Dendritic cell treated with granulocyte-macrophage colony-stimulating factor and Interleukin-4, amounts not matched to agents 40 ng/mL and 50 ng/mL, for 4 days (primary cell): ENCODE results near the gene C2CD4D.
A peak's percentile ranks its signal among the peaks of the same experiment; 100 is the strongest.
"Not testable (repeated sequence)": the region's sequence is repeated elsewhere in the genome, so short reads cannot be mapped to it uniquely, and the experiment has no call there.

ENCODE experiments used
- H3K27ac Mint-ChIP-seq: one replicate; pipeline ENCODE4 v1.8.0; 2022; ENCODE audit warnings: mild to moderate bottlenecking, mixed read lengths
- H3K27me3 Mint-ChIP-seq: one replicate; pipeline ENCODE4 v1.8.0; 2022; ENCODE audit warnings: mild to moderate bottlenecking, mixed read lengths
- H3K36me3 Mint-ChIP-seq: one replicate; pipeline ENCODE4 v1.8.0; 2022; ENCODE audit warnings: low read depth, mixed read lengths
- H3K4me1 Mint-ChIP-seq: one replicate; pipeline ENCODE4 v1.8.0; 2022; ENCODE audit warnings: low read depth, mixed read lengths
- H3K4me3 Mint-ChIP-seq: one replicate; pipeline ENCODE4 v1.8.0; 2022; ENCODE audit warnings: mild to moderate bottlenecking, moderate library complexity, mixed read lengths
- H3K9me3 Mint-ChIP-seq: one replicate; pipeline ENCODE4 v1.8.0; 2022; ENCODE audit warnings: mixed read lengths
- intact Hi-C: fragments of 100-400 bp; cut with micrococcal nuclease; formaldehyde crosslinking; loops from one replicate; pipeline ENCODE4 v1.15.0; 2022

The C2CD4D gene

DNA sequence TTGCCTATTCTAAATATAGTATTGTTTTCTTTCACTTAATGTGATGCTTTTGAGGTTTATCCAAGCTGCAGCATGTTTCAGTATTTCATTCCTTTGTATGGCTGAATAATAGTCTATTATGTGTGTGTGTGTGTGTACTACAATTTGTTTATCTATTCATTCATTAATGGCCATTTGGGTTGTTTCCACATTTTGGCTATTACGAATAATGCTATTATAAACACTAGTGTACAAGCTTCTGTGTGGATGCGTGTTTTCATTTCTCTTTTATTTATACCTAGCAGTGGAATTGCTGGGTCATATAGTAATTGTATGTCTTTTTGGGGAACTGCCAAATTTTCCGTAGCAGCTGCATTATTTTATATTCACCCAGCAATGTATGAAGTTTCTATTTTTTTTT is 28.9 kb upstream of the C2CD4D start:
- H3K9me3 Mint-ChIP-seq, result no peaks in the 10 kb centered on the region
- no peaks in the 10 kb centered on the region for H3K36me3 Mint-ChIP-seq
- H3K27me3 Mint-ChIP-seq, result peaks cover 2% of the 10 kb centered on the region
- peaks cover 29% of the 10 kb centered on the region for H3K4me1 Mint-ChIP-seq
- intact Hi-C loops, result no loop called here
- H3K4me3 Mint-ChIP-seq, result no peak overlapping the region
- H3K27ac Mint-ChIP-seq, result peak overlapping the region; percentile 18

DNA sequence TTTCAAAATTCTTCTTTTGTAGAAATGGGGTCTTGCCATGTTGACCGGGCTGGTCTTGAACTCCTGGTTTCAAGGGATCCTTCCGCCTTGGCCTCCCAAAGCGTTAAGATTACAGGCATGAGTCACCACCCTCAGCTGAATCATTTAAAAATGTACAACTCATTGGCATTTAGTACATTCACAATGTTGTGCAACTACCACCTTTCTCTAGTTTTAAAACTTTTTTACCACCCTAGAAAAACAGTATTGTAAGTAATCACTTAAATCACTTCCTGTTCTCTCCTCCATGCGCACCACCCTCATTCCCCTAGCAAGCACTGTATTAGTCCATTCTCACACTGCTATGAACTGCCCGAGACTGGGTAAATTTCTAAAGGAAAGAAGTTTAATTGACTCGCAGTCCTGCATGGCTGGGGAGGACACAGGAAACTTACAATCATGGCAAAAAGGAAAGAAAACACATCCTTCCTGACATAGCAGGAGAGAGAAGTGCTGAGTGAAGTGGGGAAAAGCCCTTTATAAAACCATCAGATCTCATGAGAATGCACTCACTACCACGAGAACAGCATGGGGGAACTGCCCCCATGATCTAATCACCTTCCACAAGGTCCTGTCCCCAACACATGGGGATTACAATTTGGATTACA is 28.3 kb upstream of the C2CD4D start:
- peaks cover 25% of the 10 kb centered on the region for H3K4me1 Mint-ChIP-seq
- peak overlapping the region; percentile 18 for H3K27ac Mint-ChIP-seq
- intact Hi-C loops, result no loop called here
- no peak overlapping the region for H3K4me3 Mint-ChIP-seq
- H3K9me3 Mint-ChIP-seq, result no peaks in the 10 kb centered on the region
- peaks cover 2% of the 10 kb centered on the region for H3K27me3 Mint-ChIP-seq
- no peaks in the 10 kb centered on the region for H3K36me3 Mint-ChIP-seq

DNA sequence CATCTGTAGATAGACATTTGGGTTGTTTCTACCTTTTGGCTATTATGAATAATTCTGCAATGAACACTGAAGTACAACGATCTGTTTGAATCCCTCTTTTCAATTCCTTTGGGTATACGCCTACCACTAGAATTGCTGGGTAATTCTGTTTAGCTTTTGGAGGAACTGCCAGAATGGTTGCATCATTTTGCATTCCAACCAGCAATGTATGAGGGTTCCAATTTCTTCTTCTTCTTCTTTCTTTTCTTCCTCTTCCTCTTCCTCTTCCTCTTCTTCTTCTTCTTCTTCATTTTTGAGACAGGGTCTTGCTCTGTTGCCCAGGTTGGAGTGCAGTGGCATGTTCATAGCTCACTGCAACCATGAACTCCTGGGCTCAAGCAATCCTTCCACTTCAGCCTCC is 27.7 kb upstream of the C2CD4D start:
- Mint-ChIP-seq H3K36me3 (no peaks in the 10 kb centered on the region), H3K9me3 (no peaks in the 10 kb centered on the region), H3K27ac (peak overlapping the region; percentile 18), H3K4me3 (no peak overlapping the region), H3K4me1 (peaks cover 27% of the 10 kb centered on the region), H3K27me3 (peaks cover 4% of the 10 kb centered on the region)
- intact Hi-C loops, result no loop called here

DNA sequence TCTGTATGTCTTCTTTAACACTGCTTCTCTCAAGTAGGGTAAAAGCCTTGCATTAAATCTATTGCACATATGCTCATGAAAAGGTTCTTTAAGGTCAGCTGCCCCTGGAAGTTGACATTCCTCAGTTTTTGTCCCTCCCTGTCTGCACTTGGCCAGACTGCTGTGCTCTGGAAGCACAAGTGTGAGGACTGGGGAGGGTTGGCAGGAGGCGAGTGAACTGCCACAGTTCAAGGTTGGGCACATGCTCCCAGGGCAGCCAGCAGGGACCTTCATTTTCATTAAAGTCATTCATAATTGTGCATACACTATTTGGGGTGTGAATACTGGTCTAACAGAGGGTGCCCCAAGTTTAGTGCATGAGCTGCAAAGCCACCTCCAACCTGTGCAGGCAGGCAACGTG is 24.8 kb upstream of the C2CD4D start:
- Mint-ChIP-seq H3K27me3 (peaks cover 8% of the 10 kb centered on the region), H3K4me1 (peaks cover 43% of the 10 kb centered on the region), H3K4me3 (no peak overlapping the region), H3K36me3 (no peaks in the 10 kb centered on the region), H3K27ac (no peak overlapping the region), H3K9me3 (no peaks in the 10 kb centered on the region)
- intact Hi-C loops, result no loop called here

DNA sequence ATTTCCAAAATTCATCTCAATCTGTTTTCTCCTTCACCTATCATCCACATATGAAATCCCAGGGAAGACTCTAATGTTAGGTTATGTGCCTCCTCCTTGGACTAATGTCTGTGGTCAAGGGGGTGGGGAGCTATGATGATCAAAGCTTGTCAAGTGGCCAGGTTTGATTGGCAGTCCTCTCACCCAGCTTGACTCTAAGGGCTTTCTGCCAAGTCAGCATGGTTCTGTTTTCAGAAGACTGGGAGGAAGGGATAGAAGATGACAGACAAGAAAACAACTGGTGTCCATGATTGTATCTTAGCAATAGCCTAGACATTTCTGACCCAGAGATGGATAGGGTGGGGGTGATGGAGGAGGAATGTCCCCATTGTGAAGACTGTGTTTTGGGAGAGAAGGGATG is 23.0 kb upstream of the C2CD4D start:
- H3K27ac Mint-ChIP-seq, result no peak overlapping the region
- intact Hi-C loops, result no loop called here
- H3K4me3 Mint-ChIP-seq, result no peak overlapping the region
- peaks cover 8% of the 10 kb centered on the region for H3K27me3 Mint-ChIP-seq
- no peaks in the 10 kb centered on the region for H3K9me3 Mint-ChIP-seq
- peaks cover 50% of the 10 kb centered on the region for H3K4me1 Mint-ChIP-seq
- no peaks in the 10 kb centered on the region for H3K36me3 Mint-ChIP-seq

DNA sequence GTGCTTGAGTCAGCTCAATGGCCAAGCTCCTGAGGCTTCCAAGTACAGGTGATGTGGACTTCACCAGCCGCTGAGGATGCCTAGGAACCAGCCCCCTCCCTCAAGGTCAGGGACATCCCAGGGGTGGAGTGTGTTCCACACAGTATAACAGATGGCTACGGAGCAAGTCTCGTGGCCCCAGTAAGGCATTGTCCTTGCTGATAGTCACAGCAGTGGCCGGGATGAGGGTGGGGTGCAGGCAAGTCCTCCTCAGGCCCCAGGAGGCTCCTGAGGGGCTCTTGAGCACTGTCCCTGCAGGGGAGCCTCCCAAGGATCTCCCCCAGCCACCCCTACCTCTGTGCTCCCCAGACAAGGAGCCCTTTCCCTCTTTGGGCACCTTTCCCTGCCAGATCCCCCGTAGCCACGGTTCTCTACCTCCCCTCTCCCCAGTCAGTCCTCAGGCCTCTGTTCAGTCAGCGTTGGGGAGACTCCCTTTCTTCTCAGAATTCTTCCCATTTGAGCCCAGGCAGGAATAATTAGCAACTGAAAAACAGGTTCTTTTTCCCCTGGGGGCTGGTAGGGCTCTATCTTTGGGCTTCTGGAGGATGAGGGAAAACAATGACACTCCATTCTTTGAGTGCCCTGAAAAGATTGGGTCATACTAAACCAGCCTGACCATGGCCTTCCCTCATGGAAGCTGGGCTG is 21.0 kb upstream of the C2CD4D start:
- Mint-ChIP-seq H3K4me3 (no peak overlapping the region), H3K27me3 (peaks cover 8% of the 10 kb centered on the region), H3K4me1 (peaks cover 59% of the 10 kb centered on the region), H3K9me3 (no peaks in the 10 kb centered on the region), H3K36me3 (no peaks in the 10 kb centered on the region), H3K27ac (no peak overlapping the region)
- intact Hi-C loops, result no loop called here

DNA sequence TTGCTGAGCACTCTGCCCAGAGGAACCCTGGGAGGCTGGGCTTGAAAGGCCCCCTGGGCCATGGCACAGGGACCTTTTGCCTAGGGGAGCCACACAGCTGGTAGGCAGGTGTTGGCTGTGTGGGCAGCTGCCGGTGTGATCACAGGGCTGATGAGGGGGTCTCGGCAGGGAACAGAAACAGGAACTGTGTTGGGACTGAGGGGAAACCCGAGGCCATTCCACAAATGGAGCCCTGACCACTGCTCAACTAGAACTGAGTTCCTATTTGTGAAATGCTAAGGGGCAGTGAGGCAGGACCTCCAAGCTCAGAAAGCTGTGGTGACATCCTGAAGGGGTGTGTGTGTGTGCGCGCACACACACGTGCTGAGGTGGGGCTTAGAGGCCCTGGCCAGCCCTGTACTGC is 20.3 kb upstream of the C2CD4D start:
- Mint-ChIP-seq H3K27me3 (peaks cover 5% of the 10 kb centered on the region), H3K4me3 (no peak overlapping the region), H3K4me1 (peaks cover 61% of the 10 kb centered on the region), H3K9me3 (no peaks in the 10 kb centered on the region), H3K36me3 (no peaks in the 10 kb centered on the region), H3K27ac (no peak overlapping the region)
- intact Hi-C loops, result no loop called here

DNA sequence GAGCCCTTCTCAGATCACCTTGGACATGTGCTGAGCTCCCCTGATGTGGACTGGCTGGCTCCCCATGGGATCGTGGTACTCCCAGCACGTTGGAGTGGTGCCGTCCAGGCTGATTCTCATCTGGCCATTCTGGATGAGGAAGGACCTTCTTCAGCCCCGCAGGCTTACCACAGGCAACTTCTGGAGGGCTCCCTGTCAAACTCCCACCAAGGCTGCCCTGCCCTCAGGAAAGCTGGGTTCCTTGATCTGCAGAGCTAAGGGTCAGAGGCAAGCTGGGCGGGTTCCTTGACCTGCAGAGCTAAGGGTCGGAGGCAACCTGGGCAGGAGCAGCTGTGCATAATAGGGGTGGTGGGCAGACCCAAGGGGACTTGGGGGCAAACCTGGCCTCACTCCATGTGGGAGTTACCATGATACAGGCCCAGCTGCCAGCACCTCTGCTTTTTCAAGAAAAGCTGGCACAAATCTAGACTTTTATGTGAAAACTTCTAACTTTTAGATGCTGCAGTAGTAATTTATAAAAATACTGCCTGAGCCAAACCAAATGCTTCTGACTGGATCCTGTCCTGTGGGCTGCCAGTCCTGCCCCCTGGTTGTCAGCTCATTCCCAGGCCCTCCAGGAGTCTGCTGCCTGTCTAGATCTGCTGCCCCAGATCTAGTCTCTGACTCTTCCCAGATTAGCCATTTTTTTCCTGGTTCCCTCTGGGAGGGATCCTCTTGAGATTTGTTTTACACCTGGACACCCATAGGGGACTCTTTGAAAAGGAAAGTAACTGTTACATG is 19.5 kb upstream of the C2CD4D start:
- peaks cover 5% of the 10 kb centered on the region for H3K27me3 Mint-ChIP-seq
- no peak overlapping the region for H3K4me3 Mint-ChIP-seq
- H3K4me1 Mint-ChIP-seq, result peaks cover 61% of the 10 kb centered on the region
- intact Hi-C loops, result no loop called here
- H3K36me3 Mint-ChIP-seq, result no peaks in the 10 kb centered on the region
- H3K9me3 Mint-ChIP-seq, result no peaks in the 10 kb centered on the region
- no peak overlapping the region for H3K27ac Mint-ChIP-seq

DNA sequence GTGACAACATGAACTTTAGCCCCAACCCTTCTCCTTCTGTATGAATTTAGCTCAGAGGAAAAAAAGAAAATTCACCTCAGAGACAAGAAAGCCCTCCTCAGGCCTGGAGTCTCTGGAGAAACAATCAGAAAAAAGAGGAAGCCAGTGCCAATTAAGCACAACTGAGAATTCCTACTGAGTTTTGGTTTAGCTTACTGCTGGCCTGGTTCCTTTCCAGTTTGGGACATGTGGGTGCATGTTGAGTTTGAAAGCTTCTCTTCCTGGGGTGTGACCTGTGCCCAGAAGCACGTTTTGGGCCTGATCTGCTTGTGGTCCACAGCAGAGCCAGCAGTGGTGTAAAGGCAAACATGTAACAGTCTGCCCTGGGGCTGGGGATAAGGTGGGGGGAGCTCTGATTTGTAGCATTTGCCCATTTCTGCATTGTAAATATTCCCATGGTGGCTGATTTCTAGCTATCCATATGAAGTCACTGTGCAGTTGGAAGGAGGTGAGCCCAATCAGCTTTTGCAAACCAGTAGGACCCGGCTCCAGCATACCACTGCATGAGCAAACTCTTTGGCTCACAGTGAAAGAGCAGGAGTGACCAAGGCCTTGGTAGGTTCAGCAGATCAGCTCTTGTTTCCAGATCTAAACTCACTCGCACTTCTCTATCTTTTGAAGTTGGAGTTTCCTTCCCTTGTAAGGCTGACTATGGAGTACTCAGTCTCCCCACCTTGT is 18.6 kb upstream of the C2CD4D start:
- Mint-ChIP-seq H3K4me1 (peaks cover 67% of the 10 kb centered on the region), H3K27me3 (peaks cover 9% of the 10 kb centered on the region), H3K27ac (peak overlapping the region; percentile 57), H3K36me3 (no peaks in the 10 kb centered on the region), H3K9me3 (no peaks in the 10 kb centered on the region), H3K4me3 (no peak overlapping the region)
- intact Hi-C loops, result no loop called here

DNA sequence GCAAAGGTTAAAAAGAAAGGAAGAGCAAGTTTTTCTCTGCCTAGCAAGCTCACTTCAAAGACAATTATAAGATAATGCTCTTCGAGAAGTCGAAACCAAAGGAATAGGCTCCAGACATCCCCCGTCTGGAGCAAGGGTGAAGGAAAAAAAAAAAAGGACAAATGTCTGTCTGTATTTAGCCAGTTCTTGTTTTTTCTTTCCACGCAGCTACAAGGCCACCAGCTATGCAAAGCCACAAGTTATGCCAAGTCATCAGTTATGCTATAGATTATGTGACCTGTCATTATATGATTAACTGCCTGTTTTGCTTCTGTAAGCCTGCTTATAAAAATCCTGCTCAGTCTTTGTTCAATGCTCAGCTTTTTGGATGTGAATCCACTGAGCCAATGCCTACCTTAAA is 16.3 kb upstream of the C2CD4D start:
- H3K27me3 Mint-ChIP-seq, result peaks cover 20% of the 10 kb centered on the region
- H3K36me3 Mint-ChIP-seq, result no peaks in the 10 kb centered on the region
- intact Hi-C loops, result no loop called here
- no peak overlapping the region for H3K4me3 Mint-ChIP-seq
- H3K9me3 Mint-ChIP-seq, result no peaks in the 10 kb centered on the region
- peaks cover 54% of the 10 kb centered on the region for H3K4me1 Mint-ChIP-seq
- H3K27ac Mint-ChIP-seq, result no peak overlapping the region

DNA sequence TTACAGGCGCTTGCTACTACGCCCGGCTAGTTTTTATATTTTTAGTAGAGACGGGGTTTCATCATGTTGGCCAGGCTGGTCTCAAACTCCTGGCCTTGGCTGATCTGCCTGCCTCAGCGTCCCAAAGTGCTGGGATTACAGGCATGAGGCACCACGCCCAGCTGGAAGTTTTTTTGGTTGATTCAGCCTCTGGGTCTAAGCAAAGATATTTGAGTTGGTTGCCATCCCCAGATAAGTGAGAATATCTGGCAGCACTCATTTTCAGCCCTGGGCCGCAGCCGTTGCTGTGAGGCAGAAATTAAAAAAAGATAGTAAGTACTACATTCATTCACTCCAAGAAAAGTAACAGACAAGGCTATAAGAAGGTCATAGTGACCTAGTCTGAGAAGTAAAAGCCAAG is 15.9 kb upstream of the C2CD4D start:
- peaks cover 20% of the 10 kb centered on the region for H3K27me3 Mint-ChIP-seq
- H3K9me3 Mint-ChIP-seq, H3K27ac Mint-ChIP-seq, H3K36me3 Mint-ChIP-seq, intact Hi-C loops, H3K4me3 Mint-ChIP-seq: not testable (repeated sequence)
- peaks cover 54% of the 10 kb centered on the region for H3K4me1 Mint-ChIP-seq

DNA sequence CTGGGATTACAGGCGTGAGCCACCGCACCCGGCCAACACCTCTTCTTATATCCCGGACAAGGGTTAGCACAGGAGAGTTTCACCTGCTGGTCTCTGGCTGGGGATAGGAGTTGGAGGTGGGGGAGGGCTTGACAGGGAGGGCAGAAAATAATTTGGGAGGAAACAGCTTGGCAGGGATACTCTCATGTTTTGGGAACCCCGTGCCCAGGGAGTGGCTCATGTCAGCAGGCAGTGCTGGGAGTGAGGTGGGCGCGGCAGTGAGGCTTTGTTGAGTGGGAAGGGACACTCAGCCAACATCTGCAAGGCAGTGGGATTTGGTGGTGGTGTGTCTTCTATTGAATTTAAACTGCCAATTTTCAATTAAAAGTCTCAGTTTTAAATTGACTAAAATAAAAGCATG is 15.0 kb upstream of the C2CD4D start:
- Mint-ChIP-seq H3K9me3 (no peaks in the 10 kb centered on the region), H3K4me3 (no peak overlapping the region), H3K27me3 (peaks cover 27% of the 10 kb centered on the region), H3K27ac (no peak overlapping the region), H3K4me1 (peaks cover 47% of the 10 kb centered on the region), H3K36me3 (no peaks in the 10 kb centered on the region)
- intact Hi-C loops, result no loop called here

DNA sequence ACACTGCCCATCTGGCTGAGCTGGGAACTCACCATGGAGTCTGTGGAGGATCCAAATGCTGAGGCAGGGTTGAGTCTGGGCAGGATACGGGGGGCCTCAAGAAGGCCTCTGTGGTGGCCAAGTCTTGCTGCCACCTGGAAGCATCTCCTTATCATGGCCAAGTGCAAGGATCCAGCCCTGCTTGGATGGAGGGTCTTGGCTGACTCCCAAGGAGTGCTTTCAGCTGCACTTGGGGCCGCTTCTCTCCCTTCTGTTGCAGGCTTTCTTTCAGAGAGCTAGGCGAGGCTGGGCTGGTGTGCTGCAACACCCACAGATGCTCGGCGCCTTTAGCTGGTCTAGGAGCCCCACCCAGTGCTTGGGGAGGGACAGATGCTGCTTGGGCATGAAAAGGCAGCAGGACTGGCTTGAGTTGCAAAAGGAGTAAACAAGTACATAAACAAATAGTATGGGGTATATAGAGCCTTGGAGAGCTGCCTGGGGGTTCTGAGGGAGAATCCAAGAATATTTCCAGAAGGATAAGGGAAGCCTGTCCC is 13.9 kb upstream of the C2CD4D start, which contains the start of gene THEM5:
Gene THEM5 (minus strand): TSS at position 302 of the 533 bp plus-strand sequence. CDS start 147 bp downstream, at position 155.
- Mint-ChIP-seq H3K9me3 (no peaks in the 10 kb centered on the region), H3K27ac (no peak within 1 kb of the TSS), H3K27me3 (peaks cover 38% of the 10 kb centered on the region), H3K4me1 (peaks cover 42% of the 10 kb centered on the region), H3K36me3 (no peaks in the 10 kb centered on the region), H3K4me3 (no peak within 1 kb of the TSS)
- intact Hi-C loops, result no loop called here
